HCT116 (cell line): Measurements from ENCODE around the gene ABCB10. TPM values are rescaled to one million over a fixed set of nuclear protein-coding genes. Genes with fewer than 3 reads are reported as not detected.

ENCODE experiments used
- ATAC-seq: fragments of 200-7000 bp; cut with Tn5 transposase; 2 replicates; pipeline ENCODE4 v1.9.1; 2020; ENCODE audit warnings: mild to moderate bottlenecking, moderate library complexity
- BruUV-seq: library from RNA; stranded (reverse); fragments of 400-500 nt; replicated peaks from 2 replicates; lab custom pipeline; 2021; lab: Mats Ljungman, UMichigan
- CTCF ChIA-PET: fragments of 300-600 bp; sonication (Branson Sonifier 250); formaldehyde crosslinking; loops from one replicate; lab custom pipeline; 2021; ENCODE audit warnings: antibody characterized with exemption; lab: Charles Lee
- POLR2A ChIA-PET: fragments of 300-600, 350-600 bp; sonication (Branson Sonifier 250); formaldehyde crosslinking; loops from one replicate; lab custom pipeline; 2021; ENCODE audit warnings: antibody characterized with exemption; lab: Charles Lee
- RAD21 ChIA-PET, 2 experiments: fragments of 300-600 bp; sonication (Branson Sonifier 250); formaldehyde crosslinking; loops; one replicate each; lab custom pipeline; 2023; ENCODE audit warnings: low total read pairs in 2 of 2; ENCODE audit not compliant: uncharacterized antibody in 2 of 2, unreplicated experiment in 2 of 2, low non-redundant PET in 1 of 2; lab: Charles Lee
- DNase-seq: peaks from one replicate; pipeline ENCODE4 v3.0.0-alpha.2; 2010; ENCODE audit warnings: low read depth, low spot score
- H2AFZ ChIP-seq: fragments of 200-600 bp; shearing (Covaris generic), sonication (generic); 2 replicates; pipeline ENCODE4 v1.6.1; 2017; ENCODE audit warnings: low read depth, mixed run types, mixed read lengths, antibody characterized with exemption, low read length; ENCODE audit not compliant: poor library complexity, severe bottlenecking
- H3K27ac ChIP-seq: 2 replicates; pipeline ENCODE4 v1.5.1; 2012; ENCODE audit warnings: low read depth, low read length
- H3K27me3 ChIP-seq: fragments of 200-600 bp; sonication (generic); 2 replicates; pipeline ENCODE4 v1.6.1; 2016; ENCODE audit warnings: mixed run types, low read length, mixed read lengths; ENCODE audit not compliant: insufficient read depth
- H3K36me3 ChIP-seq, 2 experiments: fragments of 200-500 bp in 1 of 2; fragments of 200-600 bp in 1 of 2; sonication (Bioruptor generic) in 1 of 2; sonication (generic) in 1 of 2; 2 replicates each; pipeline versions ENCODE4 v1.5.1 to v1.6.1; 2014 to 2016; ENCODE audit warnings: low read length in 2 of 2, inconsistent platforms in 1 of 2, mixed read lengths in 1 of 2, mixed run types in 1 of 2; ENCODE audit not compliant: insufficient read depth in 2 of 2, control insufficient read depth in 1 of 2
- H3K4me1 ChIP-seq, 2 experiments: fragments of 200-600 bp in 1 of 2; sonication (generic) in 1 of 2; 2 replicates each; pipeline versions ENCODE4 v1.5.1 to v1.6.1; 2012 to 2017; ENCODE audit warnings: low read length in 2 of 2, inconsistent platforms in 1 of 2, mild to moderate bottlenecking in 1 of 2, mixed read lengths in 1 of 2, mixed run types in 1 of 2, moderate library complexity in 1 of 2; ENCODE audit not compliant: insufficient read depth in 2 of 2, control insufficient read depth in 1 of 2
- H3K4me2 ChIP-seq: fragments of 200-600 bp; sonication (generic); 2 replicates; pipeline ENCODE4 v1.6.1; 2017; ENCODE audit warnings: mixed run types, low read length, mixed read lengths
- H3K4me3 ChIP-seq, 2 experiments: fragments of 200-600 bp in 1 of 2; sonication (generic) in 1 of 2; replicated peaks in 1 of 2; 2 replicates each; pipeline ENCODE4 v1.5.1; 2011 to 2016; ENCODE audit warnings: low read length in 2 of 2, control low read depth in 1 of 2, low read depth in 1 of 2, mild to moderate bottlenecking in 1 of 2, mixed read lengths in 1 of 2, mixed run types in 1 of 2
- H3K79me2 ChIP-seq: fragments of 200-600 bp; sonication (generic); 2 replicates; pipeline ENCODE4 v1.6.1; 2017; ENCODE audit warnings: mild to moderate bottlenecking, mixed run types, low read length, moderate library complexity, mixed read lengths; ENCODE audit not compliant: insufficient read depth
- H3K9ac ChIP-seq: fragments of 200-600 bp; sonication (generic); 2 replicates; pipeline ENCODE4 v1.6.1; 2016; ENCODE audit warnings: low read length, mixed read lengths
- H3K9me2 ChIP-seq: fragments of 200-600 bp; sonication (generic), shearing (Covaris generic); 2 replicates; pipeline ENCODE4 v1.6.1; 2017; ENCODE audit warnings: mixed run types, mild to moderate bottlenecking, moderate library complexity; ENCODE audit not compliant: insufficient read depth
- H3K9me3 ChIP-seq, 2 experiments: fragments of 200-500 bp in 1 of 2; fragments of 200-600 bp in 1 of 2; sonication (Bioruptor generic) in 1 of 2; sonication (generic) in 1 of 2; 2 replicates each; pipeline ENCODE4 v1.6.1; 2014 to 2017; ENCODE audit warnings: low read length in 2 of 2, mixed read lengths in 2 of 2, inconsistent platforms in 1 of 2, low read depth in 1 of 2, mild to moderate bottlenecking in 1 of 2, mixed run types in 1 of 2, moderate library complexity in 1 of 2; ENCODE audit not compliant: control insufficient read depth in 1 of 2, insufficient read depth in 1 of 2
- H4K20me1 ChIP-seq: fragments of 200-600 bp; sonication (generic), shearing (Covaris generic); 2 replicates; pipeline ENCODE4 v1.6.1; 2017; ENCODE audit warnings: mixed run types, mild to moderate bottlenecking, moderate library complexity; ENCODE audit not compliant: insufficient read depth
- CBX3 ChIP-seq: IDR thresholded peaks from 2 replicates; pipeline ENCODE4 v1.6.1; 2012; ENCODE audit warnings: low read depth
- CEBPB ChIP-seq: IDR thresholded peaks from 2 replicates; pipeline ENCODE4 v1.6.1; 2012; ENCODE audit warnings: low read depth
- EGR1 ChIP-seq: IDR thresholded peaks from 2 replicates; pipeline ENCODE4 v1.6.1; 2012; ENCODE audit warnings: low read depth
- JUND ChIP-seq: IDR thresholded peaks from 2 replicates; pipeline ENCODE4 v1.6.1; 2012
- POLR2A ChIP-seq: IDR thresholded peaks from 2 replicates; pipeline ENCODE4 v1.7.0; 2011; ENCODE audit warnings: borderline replicate concordance; ENCODE audit not compliant: insufficient read depth, insufficient read length; ENCODE audit errors: extremely low read depth
- POLR2AphosphoS5 ChIP-seq: IDR thresholded peaks from 2 replicates; pipeline ENCODE4 v1.6.1; 2011; ENCODE audit warnings: mild to moderate bottlenecking, low read depth, low read length, moderate library complexity
- RAD21 ChIP-seq: IDR thresholded peaks from 2 replicates; pipeline ENCODE4 v1.6.1; 2012; ENCODE audit warnings: low read depth, mild to moderate bottlenecking
- SIN3A ChIP-seq: IDR thresholded peaks from 2 replicates; pipeline ENCODE4 v1.6.1; 2012; ENCODE audit warnings: low read depth
- SRF ChIP-seq: IDR thresholded peaks from 2 replicates; pipeline ENCODE4 v1.6.1; 2012; ENCODE audit warnings: low read depth
- intact Hi-C: fragments of 100-400 bp; cut with micrococcal nuclease; formaldehyde crosslinking; loops from 2 replicates; pipeline ENCODE4 v1.10.0; 2022
- total RNA-seq: library from RNA; stranded (reverse); gene quantifications from one replicate; pipeline ENCODE4 v1.2.1, GENCODE V29; 2021; ENCODE audit not compliant: unreplicated experiment
- TF ChIP-seq, protein P1 (sequence below): IDR thresholded peaks from 2 replicates; pipeline ENCODE4 v1.6.1; 2012
- TF ChIP-seq, protein P2 (sequence below): IDR thresholded peaks from 2 replicates; pipeline ENCODE4 v1.6.1; 2012
- TF ChIP-seq, protein P3 (sequence below): IDR thresholded peaks from 2 replicates; pipeline ENCODE4 v1.6.1; 2011; ENCODE audit warnings: mild to moderate bottlenecking, low read length, moderate library complexity; ENCODE audit not compliant: insufficient replicate concordance; ENCODE audit errors: extremely low read depth

Gene ABCB10
- total RNA-seq, 1 experiment from 2014 or later: 20.3 TPM

DNA sequence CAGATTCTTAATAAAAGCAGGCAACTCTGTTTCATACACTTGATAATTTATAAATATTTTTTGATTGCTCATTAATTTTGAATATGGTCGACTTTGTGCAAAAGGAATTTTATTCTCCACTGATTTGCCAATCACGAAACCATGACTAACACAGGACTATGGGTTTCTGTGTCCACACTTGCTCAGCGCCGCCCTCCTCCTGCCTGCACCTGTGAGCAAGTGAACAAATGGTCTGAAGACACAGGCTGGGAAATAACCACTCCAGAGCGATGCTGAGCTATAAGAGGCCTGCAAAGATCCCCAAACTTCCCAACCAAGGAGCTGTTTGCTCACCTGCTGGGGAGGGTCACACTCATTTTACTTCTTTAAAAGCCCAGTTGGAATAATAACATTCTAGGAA lies 19.6 kb downstream of the ABCB10 start:
- DNase-seq (no peak), ATAC-seq (no peak)
- H3K9me3 ChIP-seq: no peaks in the 10 kb centered on the region
- H3K4me1 ChIP-seq: no peaks in the 10 kb centered on the region
- ChIA-PET POLR2A (no interaction called here), CTCF (interaction anchor here (2.3 kb wide), 1 partner anchor 20 kb away, joined by 6 read pairs; the partner anchor contains the start of gene ABCB10), RAD21 (no interaction called here)
- H3K27me3 ChIP-seq: no peaks in the 10 kb centered on the region
- no peaks in the 10 kb centered on the region for H3K79me2 ChIP-seq
- H3K27ac ChIP-seq: no peak overlapping the region
- BruUV-seq: no TSS peak
- no peak overlapping the region for H3K4me3 ChIP-seq
- H3K36me3 ChIP-seq: peaks cover 6 to 15% of the 10 kb centered on the region in 2 experiments
- H4K20me1 ChIP-seq: no peaks in the 10 kb centered on the region
- no peak overlapping the region for H3K9ac ChIP-seq
- TF ChIP-seq, protein P1, sequence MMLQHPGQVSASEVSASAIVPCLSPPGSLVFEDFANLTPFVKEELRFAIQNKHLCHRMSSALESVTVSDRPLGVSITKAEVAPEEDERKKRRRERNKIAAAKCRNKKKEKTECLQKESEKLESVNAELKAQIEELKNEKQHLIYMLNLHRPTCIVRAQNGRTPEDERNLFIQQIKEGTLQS: no peak
- TF ChIP-seq POLR2AphosphoS5 (no peak), EGR1 (no peak), SRF (no peak), JUND (no peak), CEBPB (no peak), CBX3 (no peak), SIN3A (no peak), RAD21 (no peak), POLR2A (no peak)
- TF ChIP-seq, protein P2, sequence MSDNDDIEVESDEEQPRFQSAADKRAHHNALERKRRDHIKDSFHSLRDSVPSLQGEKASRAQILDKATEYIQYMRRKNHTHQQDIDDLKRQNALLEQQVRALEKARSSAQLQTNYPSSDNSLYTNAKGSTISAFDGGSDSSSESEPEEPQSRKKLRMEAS: no peak
- TF ChIP-seq, protein P3, sequence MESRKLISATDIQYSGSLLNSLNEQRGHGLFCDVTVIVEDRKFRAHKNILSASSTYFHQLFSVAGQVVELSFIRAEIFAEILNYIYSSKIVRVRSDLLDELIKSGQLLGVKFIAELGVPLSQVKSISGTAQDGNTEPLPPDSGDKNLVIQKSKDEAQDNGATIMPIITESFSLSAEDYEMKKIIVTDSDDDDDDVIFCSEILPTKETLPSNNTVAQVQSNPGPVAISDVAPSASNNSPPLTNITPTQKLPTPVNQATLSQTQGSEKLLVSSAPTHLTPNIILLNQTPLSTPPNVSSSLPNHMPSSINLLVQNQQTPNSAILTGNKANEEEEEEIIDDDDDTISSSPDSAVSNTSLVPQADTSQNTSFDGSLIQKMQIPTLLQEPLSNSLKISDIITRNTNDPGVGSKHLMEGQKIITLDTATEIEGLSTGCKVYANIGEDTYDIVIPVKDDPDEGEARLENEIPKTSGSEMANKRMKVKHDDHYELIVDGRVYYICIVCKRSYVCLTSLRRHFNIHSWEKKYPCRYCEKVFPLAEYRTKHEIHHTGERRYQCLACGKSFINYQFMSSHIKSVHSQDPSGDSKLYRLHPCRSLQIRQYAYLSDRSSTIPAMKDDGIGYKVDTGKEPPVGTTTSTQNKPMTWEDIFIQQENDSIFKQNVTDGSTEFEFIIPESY: no peak
- H3K4me2 ChIP-seq: no peak overlapping the region
- intact Hi-C loops: no loop called here
- H3K9me2 ChIP-seq: no peaks in the 10 kb centered on the region
- no peak overlapping the region for H2AFZ ChIP-seq
